ENCODE data around the gene E2F1. TPM values are rescaled to one million over a fixed set of nuclear protein-coding genes. Genes with fewer than 3 reads are reported as not detected.
"Not testable (repeated sequence)": the region's sequence is repeated elsewhere in the genome, so short reads cannot be mapped to it uniquely, and the experiment has no call there.

E2F1 gene
- total and polyA plus RNA-seq, 4 donors: 4.2 to 10.9 (median 8.5) TPM

DNA sequence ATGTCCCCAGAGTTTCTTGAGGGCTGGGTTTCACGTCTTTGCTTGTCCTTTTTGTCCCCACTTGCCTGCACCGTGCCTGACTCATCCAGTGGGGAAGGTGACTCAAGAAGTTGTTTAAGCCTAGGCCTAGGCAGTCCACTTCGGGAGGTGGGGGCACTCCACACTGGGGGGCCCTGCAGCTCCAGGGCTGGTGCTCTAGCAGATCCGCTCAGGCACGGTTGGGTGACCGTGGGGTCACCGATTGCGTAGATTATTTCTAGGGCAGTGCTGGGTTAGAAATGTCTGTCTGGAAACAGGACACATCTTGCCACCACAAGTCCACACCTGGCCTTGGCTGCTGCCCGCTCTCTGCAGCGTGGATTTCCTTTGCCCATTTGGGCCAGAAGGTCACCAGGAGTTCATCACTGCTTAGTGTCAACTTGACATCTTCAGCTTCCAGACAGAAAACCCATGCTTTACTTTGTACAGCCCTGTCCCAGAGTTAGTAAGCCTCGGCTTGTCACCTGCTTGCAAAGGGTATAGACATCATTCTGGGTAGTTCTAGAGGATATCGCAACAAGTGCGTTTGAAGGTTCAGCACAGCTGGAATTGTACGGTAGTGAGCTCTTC is 37.7 kb downstream of the E2F1 start:
- Histone ChIP-seq H3K36me3 (ENCODE audit: control insufficient read depth in 4 of 4, insufficient read depth in 4 of 4, low read length in 4 of 4) (peaks cover 0 to 32% (median 19%) of the 10 kb centered on the region in 4 donors), H3K27ac (ENCODE audit: low read depth in 1 of 2, low read length in 1 of 2) (peak overlapping the region in 1 of 2 donors; percentile 4), H3K4me3 (no peak overlapping the region), H3K9me3 (ENCODE audit: control insufficient read depth in 4 of 4, insufficient read depth in 3 of 4, low read length in 3 of 4) (no peaks in the 10 kb centered on the region), H3K9ac (ENCODE audit: insufficient read depth in 1 of 2, low read length in 2 of 2) (no peak overlapping the region), H3K27me3 (ENCODE audit: control insufficient read depth in 3 of 3, insufficient read depth in 3 of 3, low read length in 2 of 3) (no peaks in the 10 kb centered on the region), H3K4me1 (ENCODE audit: control insufficient read depth in 5 of 5, insufficient read depth in 5 of 5, low read length in 5 of 5) (peaks cover 0 to 22% (median 4%) of the 10 kb centered on the region in 5 donors)
- no peak for DNase-seq
- ATAC-seq (ENCODE audit: insufficient read depth, low FRiP score): no peak
- WGBS, 2 donors: 86 to 92% methylated on average over 14 of the region's 14 CpGs
- TF ChIP-seq, protein P1, sequence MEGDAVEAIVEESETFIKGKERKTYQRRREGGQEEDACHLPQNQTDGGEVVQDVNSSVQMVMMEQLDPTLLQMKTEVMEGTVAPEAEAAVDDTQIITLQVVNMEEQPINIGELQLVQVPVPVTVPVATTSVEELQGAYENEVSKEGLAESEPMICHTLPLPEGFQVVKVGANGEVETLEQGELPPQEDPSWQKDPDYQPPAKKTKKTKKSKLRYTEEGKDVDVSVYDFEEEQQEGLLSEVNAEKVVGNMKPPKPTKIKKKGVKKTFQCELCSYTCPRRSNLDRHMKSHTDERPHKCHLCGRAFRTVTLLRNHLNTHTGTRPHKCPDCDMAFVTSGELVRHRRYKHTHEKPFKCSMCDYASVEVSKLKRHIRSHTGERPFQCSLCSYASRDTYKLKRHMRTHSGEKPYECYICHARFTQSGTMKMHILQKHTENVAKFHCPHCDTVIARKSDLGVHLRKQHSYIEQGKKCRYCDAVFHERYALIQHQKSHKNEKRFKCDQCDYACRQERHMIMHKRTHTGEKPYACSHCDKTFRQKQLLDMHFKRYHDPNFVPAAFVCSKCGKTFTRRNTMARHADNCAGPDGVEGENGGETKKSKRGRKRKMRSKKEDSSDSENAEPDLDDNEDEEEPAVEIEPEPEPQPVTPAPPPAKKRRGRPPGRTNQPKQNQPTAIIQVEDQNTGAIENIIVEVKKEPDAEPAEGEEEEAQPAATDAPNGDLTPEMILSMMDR (IDR thresholded peaks at IDR 0.05; ENCODE audit: control extremely low read depth, extremely low read depth): no peak

- Histone ChIP-seq H3K4me1 (ENCODE audit: control insufficient read depth in 5 of 5, insufficient read depth in 5 of 5, low read length in 5 of 5) (peaks cover 0 to 16% (median 4%) of the 10 kb centered on the region in 5 donors), H3K27ac (ENCODE audit: low read depth in 1 of 2, low read length in 1 of 2) (no peak overlapping the region), H3K4me3 (no peak overlapping the region), H3K9me3 (ENCODE audit: control insufficient read depth in 4 of 4, insufficient read depth in 3 of 4, low read length in 3 of 4) (no peaks in the 10 kb centered on the region), H3K9ac (ENCODE audit: insufficient read depth in 1 of 2, low read length in 2 of 2) (no peak overlapping the region), H3K27me3 (ENCODE audit: control insufficient read depth in 3 of 3, insufficient read depth in 3 of 3, low read length in 2 of 3) (no peaks in the 10 kb centered on the region), H3K36me3 (ENCODE audit: control insufficient read depth in 4 of 4, insufficient read depth in 4 of 4, low read length in 4 of 4) (peaks cover 0 to 35% (median 21%) of the 10 kb centered on the region in 4 donors)
- DNase-seq (no peak), ATAC-seq (ENCODE audit: insufficient read depth, low FRiP score) (peak; percentile 30)
- TF ChIP-seq, protein P1 (IDR thresholded peaks at IDR 0.05; ENCODE audit: control extremely low read depth, extremely low read depth): no peak
- WGBS, 2 donors: 72 to 89% methylated on average over 11 of the region's 11 CpGs
These were observed 38.4 kb downstream of the E2F1 start for GRCh38 chr20:33647603-33648395.

DNA sequence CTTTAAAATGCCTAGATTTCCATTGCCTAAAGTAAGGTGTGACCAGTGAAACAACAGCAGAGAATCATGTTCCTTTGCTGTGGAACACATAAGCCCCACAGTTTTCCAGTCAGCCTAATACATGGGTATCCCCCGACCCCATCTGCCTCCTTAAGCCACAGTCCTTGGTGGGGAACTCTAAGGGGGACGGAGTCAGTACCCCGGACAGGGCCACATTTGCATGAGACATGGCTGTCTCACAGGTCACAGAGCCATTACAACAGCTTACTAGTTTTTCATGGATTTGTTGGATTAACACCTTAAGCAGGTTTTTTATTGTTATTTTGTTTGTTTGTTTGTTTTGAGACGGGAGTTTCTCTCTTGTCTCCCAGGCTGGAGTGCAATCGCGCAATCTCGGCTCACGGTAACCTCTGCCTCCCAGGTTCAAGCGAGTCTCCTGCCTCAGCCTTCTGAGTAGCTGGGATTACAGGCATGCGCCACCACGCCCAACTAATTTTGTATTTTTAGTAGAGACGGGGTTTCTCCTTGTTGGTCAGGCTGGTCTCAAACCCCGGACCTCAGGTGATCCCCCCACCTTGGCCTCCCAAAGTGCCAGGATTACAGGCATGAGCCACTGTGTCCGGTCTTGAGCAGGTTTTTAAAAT is 39.1 kb downstream of the E2F1 start:
- H3K9me3 ChIP-seq (ENCODE audit: control insufficient read depth in 4 of 4, insufficient read depth in 3 of 4, low read length in 3 of 4); H3K27me3 ChIP-seq (ENCODE audit: control insufficient read depth in 3 of 3, insufficient read depth in 3 of 3, low read length in 2 of 3); H3K27ac ChIP-seq (ENCODE audit: low read depth in 1 of 2, low read length in 1 of 2); DNase-seq; H3K4me3 ChIP-seq; H3K9ac ChIP-seq (ENCODE audit: insufficient read depth in 1 of 2, low read length in 2 of 2); ATAC-seq (ENCODE audit: insufficient read depth, low FRiP score): not testable (repeated sequence)
- 77 to 91% methylated on average over 14 of the region's 14 CpGs for WGBS, 2 donors
- H3K4me1 ChIP-seq (ENCODE audit: control insufficient read depth in 5 of 5, insufficient read depth in 5 of 5, low read length in 5 of 5): peaks cover 0 to 16% (median 4%) of the 10 kb centered on the region in 5 donors
- peaks cover 0 to 37% (median 23%) of the 10 kb centered on the region in 4 donors for H3K36me3 ChIP-seq (ENCODE audit: control insufficient read depth in 4 of 4, insufficient read depth in 4 of 4, low read length in 4 of 4)

GRCh38 chr20:33646191-33646590 is 40.0 kb downstream of the E2F1 start:
- H3K36me3 ChIP-seq (ENCODE audit: control insufficient read depth in 4 of 4, insufficient read depth in 4 of 4, low read length in 4 of 4): peaks cover 0 to 37% (median 25%) of the 10 kb centered on the region in 4 donors
- no peak overlapping the region for H3K9ac ChIP-seq (ENCODE audit: insufficient read depth in 1 of 2, low read length in 2 of 2)
- no peak overlapping the region for H3K27ac ChIP-seq (ENCODE audit: low read depth in 1 of 2, low read length in 1 of 2)
- ATAC-seq (ENCODE audit: insufficient read depth, low FRiP score) (no peak), DNase-seq (no peak)
- H3K4me1 ChIP-seq (ENCODE audit: control insufficient read depth in 5 of 5, insufficient read depth in 5 of 5, low read length in 5 of 5): peaks cover 0 to 16% (median 4%) of the 10 kb centered on the region in 5 donors
- H3K4me3 ChIP-seq: no peak overlapping the region
- whole genome bisulfite sequencing, 2 donors: 95 to 96% methylated on average over 5 of the region's 5 CpGs
- no peaks in the 10 kb centered on the region for H3K9me3 ChIP-seq (ENCODE audit: control insufficient read depth in 4 of 4, insufficient read depth in 3 of 4, low read length in 3 of 4)
- H3K27me3 ChIP-seq (ENCODE audit: control insufficient read depth in 3 of 3, insufficient read depth in 3 of 3, low read length in 2 of 3): no peaks in the 10 kb centered on the region
- TF ChIP-seq, protein P1 (IDR thresholded peaks at IDR 0.05; ENCODE audit: control extremely low read depth, extremely low read depth): no peak

Measured in lung (tissue), 12 donors.